ENCODE results near the gene DUSP21. TPM values are rescaled to one million over a fixed set of nuclear protein-coding genes. Genes with fewer than 3 reads are reported as not detected.

The DUSP21 gene
- total RNA-seq, 4 donors from 2014 or later = not detected

DNA sequence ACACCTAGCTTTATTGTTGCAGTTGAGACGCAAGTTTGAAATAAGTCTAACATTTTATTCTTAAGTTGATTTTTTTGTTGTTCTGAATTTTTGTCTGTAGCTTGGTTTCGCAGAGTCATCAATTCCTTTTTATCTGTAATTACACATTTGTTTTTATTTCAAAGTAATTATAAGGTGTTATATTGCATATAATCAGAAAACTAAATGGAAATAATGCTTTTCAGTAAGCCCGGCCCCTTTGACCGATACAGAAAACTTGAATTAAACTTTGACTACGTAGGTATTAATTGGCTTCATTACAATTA, 31.3 kb downstream of the DUSP21 start:
- DNase-seq = no peak
- Histone ChIP-seq H3K4me3 (replicated peaks in 1 of 3) (peak overlapping the region in 2 of 3 donors; percentile 76 to 94), H3K36me3 (no peaks in the 10 kb centered on the region), H3K27ac (peak overlapping the region in 1 of 3 donors; percentile 99), H3K9me3 (no peaks in the 10 kb centered on the region), H3K27me3 (no peaks in the 10 kb centered on the region), H3K4me1 (peaks cover 23 to 36% of the 10 kb centered on the region in 2 donors)
- TF ChIP-seq POLR2A (IDR thresholded peaks at IDR 0.05) (no peak), CTCF (IDR thresholded peaks at IDR 0.05) (no peak)
- 8 to 13% methylated on average over 5 of the region's 5 CpGs for WGBS, 2 donors
- intact Hi-C loops (cut with DNase I) = no loop called here

DNA sequence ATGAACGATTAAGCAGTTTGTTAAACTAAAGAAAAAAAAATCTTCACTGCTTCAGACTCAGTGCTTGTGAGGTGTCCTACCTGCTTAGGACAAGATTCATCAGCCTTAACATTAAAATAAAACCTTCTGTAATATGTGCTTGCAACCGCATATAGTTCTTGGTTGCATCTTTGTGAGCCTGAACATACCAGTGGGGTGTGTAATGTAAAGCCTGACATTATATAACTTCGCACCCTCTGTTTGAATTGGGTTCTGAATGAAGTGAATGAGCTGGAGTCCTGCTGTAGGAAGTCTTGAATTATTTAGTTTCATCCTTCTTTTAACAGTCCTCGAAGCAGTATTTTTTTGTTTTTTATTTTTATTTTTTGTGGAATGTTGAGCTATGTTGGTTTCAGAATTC, 32.3 kb downstream of the DUSP21 start:
- no peak for TF ChIP-seq CTCF (IDR thresholded peaks at IDR 0.05)
- TF ChIP-seq POLR2A (IDR thresholded peaks at IDR 0.05) = no peak
- DNase-seq = no peak
- intact Hi-C loops (cut with DNase I) = no loop called here
- Histone ChIP-seq H3K27ac (no peak overlapping the region), H3K9me3 (no peaks in the 10 kb centered on the region), H3K4me3 (replicated peaks in 1 of 3) (peak overlapping the region in 1 of 3 donors; percentile 94), H3K27me3 (no peaks in the 10 kb centered on the region), H3K36me3 (no peaks in the 10 kb centered on the region), H3K4me1 (peaks cover 23 to 35% of the 10 kb centered on the region in 2 donors)
- WGBS, 2 donors = 25 to 38% methylated on average over 4 of the region's 4 CpGs

DNA sequence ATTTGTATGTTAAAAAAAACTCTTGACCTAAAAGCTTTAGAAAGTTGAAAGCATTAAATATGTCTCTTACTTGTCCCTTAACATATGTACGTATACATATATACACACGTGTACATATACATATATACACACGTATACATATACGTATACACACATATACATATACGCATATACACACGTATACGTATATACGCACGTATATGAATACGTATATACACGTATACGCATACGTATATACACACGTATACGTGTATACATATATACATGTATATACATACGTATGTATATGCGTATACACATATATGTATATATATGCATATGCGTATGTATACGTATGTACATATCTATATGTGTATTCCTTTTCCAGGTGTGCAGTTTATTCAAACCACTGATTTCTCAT, 32.9 kb downstream of the DUSP21 start:
- WGBS, 2 donors = 86 to 90% methylated on average over 19 of the region's 19 CpGs
- Histone ChIP-seq H3K27me3 (no peaks in the 10 kb centered on the region), H3K27ac (no peak overlapping the region), H3K4me1 (peaks cover 19 to 28% of the 10 kb centered on the region in 2 donors), H3K4me3 (replicated peaks in 1 of 3) (no peak overlapping the region), H3K36me3 (no peaks in the 10 kb centered on the region), H3K9me3 (no peaks in the 10 kb centered on the region)
- no peak for TF ChIP-seq POLR2A (IDR thresholded peaks at IDR 0.05)
- TF ChIP-seq CTCF (IDR thresholded peaks at IDR 0.05) = no peak
- DNase-seq = no peak
- intact Hi-C loops (cut with DNase I) = no loop called here

- H3K9me3 ChIP-seq = no peaks in the 10 kb centered on the region
- peaks cover 28 to 42% of the 10 kb centered on the region in 2 donors for H3K4me1 ChIP-seq
- intact Hi-C loops (cut with DNase I) = no loop called here
- 68 to 72% methylated on average over 3 to 8 of the region's 8 CpGs for WGBS, 2 donors
- H3K4me3 ChIP-seq (replicated peaks in 1 of 3) = no peak overlapping the region
- H3K36me3 ChIP-seq = no peaks in the 10 kb centered on the region
- no peak for TF ChIP-seq CTCF (IDR thresholded peaks at IDR 0.05)
- TF ChIP-seq POLR2A (IDR thresholded peaks at IDR 0.05) = no peak
- no peak overlapping the region for H3K27ac ChIP-seq
- H3K27me3 ChIP-seq = no peaks in the 10 kb centered on the region
- no peak for DNase-seq
These were observed 35.0 kb downstream of the DUSP21 start for GRCh38 chrX:44878780-44879179.

DNA sequence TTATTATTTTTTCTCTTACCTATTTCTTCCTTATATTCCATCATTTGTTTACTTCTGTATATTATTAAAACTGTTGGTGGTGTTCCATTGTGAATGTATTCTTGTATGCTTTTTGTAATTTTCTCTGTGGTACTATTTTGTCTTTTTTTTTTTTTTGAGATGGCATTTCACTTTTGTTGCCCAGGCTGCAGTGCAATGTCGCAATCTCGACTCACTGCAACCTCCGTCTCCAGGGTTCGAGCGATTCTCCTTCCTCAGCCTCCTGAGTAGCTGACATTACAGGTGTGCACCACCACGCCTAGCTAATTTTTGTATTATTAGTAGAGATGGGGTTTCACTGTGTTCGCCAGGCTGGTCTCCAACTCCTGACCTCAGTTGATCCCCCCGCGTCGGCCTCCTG, 37.7 kb downstream of the DUSP21 start:
- Histone ChIP-seq H3K27me3 (no peaks in the 10 kb centered on the region), H3K4me3 (replicated peaks in 1 of 3) (no peak overlapping the region), H3K4me1 (peaks cover 13 to 29% of the 10 kb centered on the region in 2 donors), H3K27ac (no peak overlapping the region), H3K9me3 (no peaks in the 10 kb centered on the region), H3K36me3 (no peaks in the 10 kb centered on the region)
- WGBS, 2 donors = 95 to 96% methylated on average over 10 of the region's 10 CpGs
- DNase-seq = no peak
- intact Hi-C loops (cut with DNase I) = no loop called here
- no peak for TF ChIP-seq POLR2A (IDR thresholded peaks at IDR 0.05)
- no peak for TF ChIP-seq CTCF (IDR thresholded peaks at IDR 0.05)

Measured in thyroid gland (tissue), 4 donors.